Measurements from ENCODE around the gene TMEM131. TPM values are rescaled to one million over a fixed set of nuclear protein-coding genes. Genes with fewer than 3 reads are reported as not detected.

TMEM131 gene
- total RNA-seq, 1 experiment from 2014 or later, result 21.9 TPM

DNA sequence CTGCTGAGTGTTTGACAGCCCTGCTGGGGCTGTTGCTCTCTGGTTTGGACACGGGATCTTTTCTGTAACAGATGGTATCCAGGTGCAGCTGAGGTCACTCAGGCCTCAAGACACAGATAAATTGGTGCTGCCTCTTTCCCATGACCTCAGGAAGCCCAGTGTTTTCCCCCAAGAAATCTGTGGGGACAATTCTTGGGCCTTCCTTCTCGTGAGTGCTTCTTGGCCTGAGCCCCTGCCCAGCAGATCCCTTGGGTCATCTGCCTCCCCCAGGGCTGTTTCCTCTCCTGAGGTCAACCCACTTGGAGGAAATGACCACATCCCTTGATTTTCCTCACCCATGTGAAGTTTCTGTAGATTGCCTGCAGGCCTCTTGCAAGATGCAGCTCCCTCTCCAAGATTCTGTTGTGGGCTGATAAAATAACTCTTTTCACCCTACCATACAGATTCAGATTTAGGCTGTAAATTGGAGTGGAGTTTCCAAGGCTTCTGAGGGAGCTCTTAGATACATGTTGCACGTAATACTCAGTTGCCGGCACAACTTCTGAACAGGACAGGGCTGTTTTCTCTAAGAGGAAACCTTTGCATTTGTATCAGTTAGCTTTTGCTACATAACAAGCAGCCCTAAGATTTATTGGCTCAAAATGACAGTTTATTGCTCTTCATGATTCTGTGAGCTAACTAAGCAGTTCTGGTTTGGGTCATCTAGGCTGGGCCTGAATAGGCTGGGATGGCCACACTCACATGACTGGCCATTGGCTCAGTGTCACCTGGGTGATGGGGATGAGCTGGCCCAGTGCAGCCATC, 269.3 kb downstream of the TMEM131 start:
- Mint-ChIP-seq H3K4me1 (no peaks in the 10 kb centered on the region), H3K4me3 (no peak overlapping the region), H3K9me3 (peaks cover 14% of the 10 kb centered on the region), H3K27me3 (ENCODE audit: low read depth) (no peaks in the 10 kb centered on the region; the same call in 1 of the 2 replicates), H3K27ac (no peak overlapping the region), H3K36me3 (no peaks in the 10 kb centered on the region)
- DNase-seq (ENCODE audit: low spot score) (no peak), ATAC-seq (no peak)
- CTCF ChIA-PET, result interaction anchor here (0.8 to 2.8 kb wide), 6 partner anchors 14 to 136 kb away, joined by 3 to 16 read pairs (median 6); no protein-coding TSS in a partner anchor
- TF ChIP-seq KAT7 (CRISPR knock-in tag; IDR thresholded peaks at IDR 0.05; ENCODE audit: borderline replicate concordance), result no peak
- TF ChIP-seq SMAD4 (CRISPR knock-in tag; IDR thresholded peaks at IDR 0.05), result no peak
- POLR2A ChIA-PET, result interaction anchor here (1.7 kb wide), 1 partner anchor 12 kb away, joined by 4 read pairs; the partner anchor contains the start of gene ZAP70

DNA sequence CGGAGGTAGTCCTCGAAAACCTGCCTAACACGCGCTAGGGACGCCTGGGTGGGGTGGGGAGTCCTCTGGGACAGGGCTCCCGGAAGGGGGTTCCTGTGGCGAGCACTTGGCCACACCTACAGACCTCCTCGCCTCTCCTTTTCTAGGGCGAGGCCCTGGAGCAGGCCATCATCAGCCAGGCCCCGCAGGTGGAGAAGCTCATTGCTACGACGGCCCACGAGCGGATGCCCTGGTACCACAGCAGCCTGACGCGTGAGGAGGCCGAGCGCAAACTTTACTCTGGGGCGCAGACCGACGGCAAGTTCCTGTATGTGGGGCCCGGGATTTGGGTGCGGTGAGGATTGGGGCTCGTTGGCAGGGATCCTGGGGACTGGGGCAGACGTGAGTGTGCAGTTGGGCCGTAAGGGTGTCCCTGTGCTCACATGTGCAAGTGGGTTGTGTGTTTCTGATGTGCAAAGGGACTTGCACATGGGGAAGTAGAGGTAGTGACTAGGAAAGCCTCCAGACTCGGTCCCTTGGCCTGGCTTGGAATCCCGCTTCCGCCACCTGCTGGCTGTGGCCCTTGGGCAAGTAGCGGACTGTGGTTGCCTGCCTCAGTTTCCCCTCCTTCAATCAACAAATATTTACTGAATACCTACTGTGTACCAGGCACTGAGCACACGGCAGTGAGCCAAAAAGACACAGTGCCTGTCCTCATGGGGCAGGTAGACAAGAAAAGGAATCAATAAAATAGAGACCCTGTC, 270.6 kb downstream of the TMEM131 start:
- H3K4me3 Mint-ChIP-seq, result no peak overlapping the region
- peaks cover 11% of the 10 kb centered on the region for H3K4me1 Mint-ChIP-seq
- H3K27me3 Mint-ChIP-seq (ENCODE audit: low read depth), result no peaks in the 10 kb centered on the region; the same call in 1 of the 2 replicates
- CTCF ChIA-PET, result interaction anchor here (0.9 to 2.8 kb wide), 5 partner anchors 12 to 134 kb away, joined by 3 to 16 read pairs (median 5); no protein-coding TSS in a partner anchor
- ATAC-seq, result no peak; the same call in 1 of the 2 replicates
- TF ChIP-seq NFYB (CRISPR knock-in tag; conservative IDR thresholded peaks at IDR 0.05; ENCODE audit: low read depth) (no peak), ZNF232 (CRISPR knock-in tag; IDR thresholded peaks at IDR 0.05) (no peak), MXD4 (CRISPR knock-in tag; IDR thresholded peaks at IDR 0.05; ENCODE audit: borderline replicate concordance) (no peak), STAT6 (CRISPR knock-in tag; conservative IDR thresholded peaks at IDR 0.05; ENCODE audit: low read depth) (no peak), NR1H2 (CRISPR knock-in tag; IDR thresholded peaks at IDR 0.05) (no peak), EMX1 (CRISPR knock-in tag; IDR thresholded peaks at IDR 0.05) (no peak), NR3C1 (CRISPR knock-in tag; conservative IDR thresholded peaks at IDR 0.05; ENCODE audit: low read depth) (no peak), ATF1 (CRISPR knock-in tag; IDR thresholded peaks at IDR 0.05) (no peak), GABPB1 (CRISPR knock-in tag; IDR thresholded peaks at IDR 0.05) (no peak), SOX15 (CRISPR knock-in tag; IDR thresholded peaks at IDR 0.05) (no peak), SP1 (CRISPR knock-in tag; conservative IDR thresholded peaks at IDR 0.05) (no peak)
- TF ChIP-seq, protein P1, sequence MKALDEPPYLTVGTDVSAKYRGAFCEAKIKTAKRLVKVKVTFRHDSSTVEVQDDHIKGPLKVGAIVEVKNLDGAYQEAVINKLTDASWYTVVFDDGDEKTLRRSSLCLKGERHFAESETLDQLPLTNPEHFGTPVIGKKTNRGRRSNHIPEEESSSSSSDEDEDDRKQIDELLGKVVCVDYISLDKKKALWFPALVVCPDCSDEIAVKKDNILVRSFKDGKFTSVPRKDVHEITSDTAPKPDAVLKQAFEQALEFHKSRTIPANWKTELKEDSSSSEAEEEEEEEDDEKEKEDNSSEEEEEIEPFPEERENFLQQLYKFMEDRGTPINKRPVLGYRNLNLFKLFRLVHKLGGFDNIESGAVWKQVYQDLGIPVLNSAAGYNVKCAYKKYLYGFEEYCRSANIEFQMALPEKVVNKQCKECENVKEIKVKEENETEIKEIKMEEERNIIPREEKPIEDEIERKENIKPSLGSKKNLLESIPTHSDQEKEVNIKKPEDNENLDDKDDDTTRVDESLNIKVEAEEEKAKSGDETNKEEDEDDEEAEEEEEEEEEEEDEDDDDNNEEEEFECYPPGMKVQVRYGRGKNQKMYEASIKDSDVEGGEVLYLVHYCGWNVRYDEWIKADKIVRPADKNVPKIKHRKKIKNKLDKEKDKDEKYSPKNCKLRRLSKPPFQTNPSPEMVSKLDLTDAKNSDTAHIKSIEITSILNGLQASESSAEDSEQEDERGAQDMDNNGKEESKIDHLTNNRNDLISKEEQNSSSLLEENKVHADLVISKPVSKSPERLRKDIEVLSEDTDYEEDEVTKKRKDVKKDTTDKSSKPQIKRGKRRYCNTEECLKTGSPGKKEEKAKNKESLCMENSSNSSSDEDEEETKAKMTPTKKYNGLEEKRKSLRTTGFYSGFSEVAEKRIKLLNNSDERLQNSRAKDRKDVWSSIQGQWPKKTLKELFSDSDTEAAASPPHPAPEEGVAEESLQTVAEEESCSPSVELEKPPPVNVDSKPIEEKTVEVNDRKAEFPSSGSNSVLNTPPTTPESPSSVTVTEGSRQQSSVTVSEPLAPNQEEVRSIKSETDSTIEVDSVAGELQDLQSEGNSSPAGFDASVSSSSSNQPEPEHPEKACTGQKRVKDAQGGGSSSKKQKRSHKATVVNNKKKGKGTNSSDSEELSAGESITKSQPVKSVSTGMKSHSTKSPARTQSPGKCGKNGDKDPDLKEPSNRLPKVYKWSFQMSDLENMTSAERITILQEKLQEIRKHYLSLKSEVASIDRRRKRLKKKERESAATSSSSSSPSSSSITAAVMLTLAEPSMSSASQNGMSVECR (CRISPR knock-in tag; IDR thresholded peaks at IDR 0.05; ENCODE audit: borderline replicate concordance), result no peak
- TF ChIP-seq, protein P2, sequence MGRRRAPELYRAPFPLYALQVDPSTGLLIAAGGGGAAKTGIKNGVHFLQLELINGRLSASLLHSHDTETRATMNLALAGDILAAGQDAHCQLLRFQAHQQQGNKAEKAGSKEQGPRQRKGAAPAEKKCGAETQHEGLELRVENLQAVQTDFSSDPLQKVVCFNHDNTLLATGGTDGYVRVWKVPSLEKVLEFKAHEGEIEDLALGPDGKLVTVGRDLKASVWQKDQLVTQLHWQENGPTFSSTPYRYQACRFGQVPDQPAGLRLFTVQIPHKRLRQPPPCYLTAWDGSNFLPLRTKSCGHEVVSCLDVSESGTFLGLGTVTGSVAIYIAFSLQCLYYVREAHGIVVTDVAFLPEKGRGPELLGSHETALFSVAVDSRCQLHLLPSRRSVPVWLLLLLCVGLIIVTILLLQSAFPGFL (CRISPR knock-in tag; IDR thresholded peaks at IDR 0.05; ENCODE audit: borderline replicate concordance), result no peak
- no peak for DNase-seq (ENCODE audit: low spot score)
- POLR2A ChIA-PET, result no interaction called here
- peaks cover 7% of the 10 kb centered on the region for H3K9me3 Mint-ChIP-seq
- no peak overlapping the region for H3K27ac Mint-ChIP-seq
- no peaks in the 10 kb centered on the region for H3K36me3 Mint-ChIP-seq

Measured in WTC11 (cell line).